EL (cell line): ENCODE measurements around the gene SEMA5B.

Source experiments
- DNase-seq: peaks from one replicate; pipeline ENCODE4 v3.0.0-alpha.2; 2016

SEMA5B gene

DNA sequence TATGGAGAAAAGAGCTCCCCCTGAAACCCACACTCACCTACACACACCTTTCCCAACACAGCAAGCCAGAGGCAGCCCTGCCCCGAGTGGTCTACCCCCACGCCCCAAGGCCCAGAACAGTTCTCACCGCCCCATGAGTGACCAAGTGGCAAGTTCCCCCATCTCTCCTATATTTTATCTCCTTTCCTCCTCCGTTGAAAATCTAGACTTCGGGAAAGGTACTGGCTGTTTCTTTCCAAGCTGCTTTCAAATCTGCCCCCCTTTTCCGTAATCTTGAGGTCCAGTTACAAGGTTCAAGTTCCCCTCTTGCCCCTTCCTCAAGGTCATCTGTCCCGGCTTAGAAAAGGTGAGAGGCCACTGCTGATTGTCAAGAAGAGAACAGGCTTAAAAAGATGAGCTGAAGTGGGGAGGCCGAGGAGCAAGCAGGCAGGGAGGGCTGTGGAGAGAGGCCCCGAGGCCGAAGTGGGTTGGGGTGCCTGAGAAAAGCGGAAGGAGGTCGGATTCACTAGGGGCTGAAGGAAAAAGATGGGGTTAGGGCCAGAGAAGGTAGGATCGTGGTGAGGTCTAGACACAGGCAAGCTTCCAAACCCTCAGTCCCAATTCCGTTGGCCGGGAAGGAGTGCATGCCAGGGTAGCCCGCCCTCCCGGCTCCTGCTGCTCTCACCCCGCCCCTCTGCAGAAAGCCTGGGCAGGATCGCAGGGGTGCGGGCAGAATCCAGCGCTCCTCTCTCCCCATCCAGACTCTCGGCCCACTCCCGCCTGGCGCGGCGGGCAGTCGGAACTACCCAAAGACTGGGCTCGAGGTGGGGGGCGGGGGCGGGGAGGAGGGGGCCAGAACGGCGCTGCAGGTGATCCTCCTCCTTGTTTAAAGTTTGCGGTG is 1.7 kb downstream of the SEMA5B start:
- DNase-seq, result peak; percentile 14

DNA sequence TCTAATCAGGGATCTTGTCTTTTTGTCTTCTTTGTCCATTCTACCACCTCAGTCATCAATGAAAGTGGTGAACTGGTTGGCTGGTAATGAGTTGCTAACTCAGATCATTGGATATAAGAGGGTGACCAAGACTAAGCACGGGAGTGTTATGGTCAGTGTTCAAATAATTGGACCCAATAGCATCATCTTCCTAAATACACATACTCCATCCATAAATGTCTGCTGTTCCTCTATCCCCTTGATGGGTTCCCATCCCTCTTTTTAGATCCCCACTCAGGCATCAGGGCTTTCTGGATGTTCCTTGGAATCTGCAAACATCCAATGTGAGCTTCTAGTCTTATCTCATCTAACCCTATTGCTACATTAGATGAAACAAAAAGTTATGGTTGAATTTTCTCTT is 3.5 kb downstream of the SEMA5B start:
- no peak for DNase-seq

DNA sequence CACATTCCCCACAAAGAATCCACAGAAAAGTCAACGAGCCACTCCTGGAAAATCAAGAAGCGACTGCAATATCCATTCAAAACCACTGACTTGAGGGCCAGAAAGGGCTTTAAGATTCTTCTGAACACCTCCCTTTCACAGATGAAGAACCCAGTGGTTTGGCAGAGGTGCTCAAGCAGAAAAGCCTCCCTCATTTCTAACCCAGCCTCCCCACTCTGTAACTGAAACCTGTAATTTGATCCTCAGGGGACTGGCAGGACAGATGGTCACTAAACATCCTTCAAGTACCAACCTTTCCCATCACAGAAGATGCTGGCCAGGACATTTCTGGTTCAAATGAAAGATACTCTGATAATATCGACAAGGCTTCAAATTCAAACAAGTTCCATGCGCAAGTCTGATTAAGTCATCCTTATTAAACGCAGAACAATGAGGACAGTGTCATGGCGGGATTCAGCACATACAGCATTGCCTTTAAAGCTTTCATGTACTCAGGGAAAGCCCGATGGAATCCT is 5.5 kb downstream of the SEMA5B start:
- no peak for DNase-seq

DNA sequence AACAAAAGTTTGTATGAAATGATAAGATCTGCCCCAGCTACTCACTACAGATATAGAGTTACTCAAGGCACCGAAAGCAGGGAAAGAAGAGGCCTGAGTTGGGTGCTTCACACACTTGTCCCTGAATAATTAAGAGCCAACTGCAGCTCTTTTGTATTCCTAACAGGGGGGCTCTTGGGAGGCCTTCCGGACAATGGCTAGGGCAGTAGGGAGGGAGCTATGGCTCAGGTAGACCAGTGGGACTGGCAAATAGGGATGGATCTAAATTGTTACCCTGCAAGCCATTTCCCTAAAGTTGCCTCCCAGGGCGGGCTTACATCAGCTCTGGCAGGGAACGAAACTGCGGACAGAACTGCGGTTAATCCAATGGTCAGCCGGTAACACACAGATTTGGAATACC is 6.2 kb downstream of the SEMA5B start:
- no peak for DNase-seq

DNA sequence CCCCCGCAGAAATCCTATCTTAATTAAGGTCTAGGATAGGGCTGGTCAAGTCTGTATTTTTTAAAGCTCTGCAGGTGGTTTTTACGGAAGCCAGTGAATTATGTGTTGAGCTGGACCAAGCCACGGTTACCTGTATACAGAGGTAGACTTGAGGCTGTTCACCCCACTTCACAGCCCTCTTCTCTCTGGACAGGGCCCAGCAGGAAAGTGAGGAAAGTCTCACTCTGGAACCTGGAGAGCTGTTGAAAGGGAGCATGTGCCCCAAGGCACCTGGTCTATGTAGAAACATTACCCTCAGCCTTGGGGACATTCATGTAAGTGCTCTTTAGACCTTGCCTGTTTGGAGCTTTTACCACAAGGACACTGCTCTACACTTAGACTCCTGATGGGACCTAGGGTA is 6.9 kb downstream of the SEMA5B start:
- DNase-seq, result no peak

DNA sequence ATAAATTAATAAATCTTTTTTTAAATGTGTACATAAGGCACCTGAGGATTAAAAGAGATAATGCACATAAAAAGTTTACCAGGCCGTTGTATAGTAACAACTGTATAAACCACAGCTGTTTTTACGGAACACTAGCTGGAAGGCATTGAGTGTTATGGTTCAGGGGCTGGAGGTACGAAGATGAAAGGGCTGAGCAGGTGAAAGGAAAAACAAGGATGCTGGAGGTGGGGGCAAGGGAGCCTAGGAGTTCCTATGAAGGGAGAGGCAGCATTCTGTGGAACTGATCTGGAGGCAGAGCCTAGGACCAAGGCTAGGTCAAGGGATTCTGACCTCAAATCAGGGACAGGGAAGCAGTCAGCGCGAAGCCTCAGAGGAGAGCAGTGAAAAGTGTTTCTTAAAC is 8.0 kb downstream of the SEMA5B start:
- DNase-seq, result no peak

DNA sequence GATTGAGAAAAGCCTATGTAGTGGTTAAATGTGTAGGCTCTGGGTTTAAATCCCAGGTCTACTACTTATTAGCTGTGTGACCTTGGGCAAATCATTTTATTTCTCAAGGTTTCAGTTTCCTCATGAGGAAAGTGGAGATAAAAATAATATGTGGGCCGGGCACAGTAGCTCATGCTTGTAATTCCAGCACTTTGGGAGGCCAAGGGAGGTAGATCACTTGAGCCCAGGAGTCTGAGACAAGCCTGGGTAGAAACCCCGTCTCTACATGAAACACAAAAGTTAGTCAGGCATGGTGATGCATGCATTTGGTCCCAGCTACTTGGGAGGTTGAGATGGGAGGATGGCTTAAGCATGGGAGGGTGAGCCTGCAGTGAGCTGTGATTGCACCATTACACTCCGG is 8.4 kb downstream of the SEMA5B start:
- DNase-seq, result no peak

DNA sequence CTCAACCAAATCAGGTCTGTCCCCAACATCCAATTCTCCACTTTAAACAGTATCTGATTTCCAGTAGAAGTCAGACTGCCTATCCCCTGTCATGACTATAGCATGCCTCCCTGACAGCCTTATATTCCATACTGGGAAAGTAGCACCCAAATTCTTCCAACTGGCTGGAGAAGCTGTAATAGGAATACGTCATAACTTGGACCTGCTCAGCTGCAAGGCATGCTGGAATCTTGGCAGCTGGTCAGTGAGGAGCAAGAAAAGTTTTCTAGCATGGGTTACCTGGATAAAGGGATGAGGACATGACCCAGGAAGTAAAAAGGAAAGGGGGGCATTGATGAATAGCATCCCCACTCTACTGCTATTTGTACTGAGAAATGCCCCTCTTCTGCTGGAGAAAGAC is 8.9 kb downstream of the SEMA5B start:
- no peak for DNase-seq

DNA sequence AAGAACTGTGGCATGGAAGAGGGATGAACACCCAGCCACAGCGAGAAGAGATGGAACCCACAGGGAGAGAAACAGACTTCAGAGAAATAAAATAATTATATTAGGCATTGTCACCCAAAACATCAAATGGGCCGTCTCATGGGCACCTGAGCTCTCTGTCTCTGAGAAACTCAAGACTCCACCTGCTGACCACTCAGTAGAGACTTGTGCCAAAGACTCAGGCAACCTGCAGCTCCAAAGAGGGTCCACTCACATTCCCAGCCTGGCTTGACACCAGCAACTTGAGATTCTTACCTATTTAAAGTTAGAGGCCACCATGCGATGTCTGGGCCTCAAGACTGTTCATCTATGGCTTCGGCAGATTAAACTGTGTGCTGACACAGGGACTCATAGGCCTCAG is 12.0 kb downstream of the SEMA5B start:
- no peak for DNase-seq

DNA sequence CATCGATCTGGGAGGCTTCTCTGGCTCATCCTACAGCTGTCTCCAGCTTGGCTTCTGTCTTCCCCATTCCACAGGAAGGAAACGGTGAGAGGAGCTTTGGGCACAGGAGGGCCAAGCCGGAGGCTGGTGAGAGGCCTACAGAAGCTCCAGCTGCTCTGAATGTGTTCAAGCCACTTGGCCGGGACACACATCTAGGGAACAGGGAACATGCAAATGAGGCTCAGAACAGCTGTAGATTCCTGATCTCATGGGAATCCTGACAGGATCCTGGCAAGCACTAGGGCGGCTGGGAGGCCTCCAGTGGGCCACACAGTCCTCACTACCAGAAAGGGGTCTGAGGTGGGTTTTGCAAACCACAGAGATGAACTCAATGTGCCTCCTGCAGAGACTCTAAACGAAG is 13.7 kb downstream of the SEMA5B start:
- DNase-seq, result no peak

DNA sequence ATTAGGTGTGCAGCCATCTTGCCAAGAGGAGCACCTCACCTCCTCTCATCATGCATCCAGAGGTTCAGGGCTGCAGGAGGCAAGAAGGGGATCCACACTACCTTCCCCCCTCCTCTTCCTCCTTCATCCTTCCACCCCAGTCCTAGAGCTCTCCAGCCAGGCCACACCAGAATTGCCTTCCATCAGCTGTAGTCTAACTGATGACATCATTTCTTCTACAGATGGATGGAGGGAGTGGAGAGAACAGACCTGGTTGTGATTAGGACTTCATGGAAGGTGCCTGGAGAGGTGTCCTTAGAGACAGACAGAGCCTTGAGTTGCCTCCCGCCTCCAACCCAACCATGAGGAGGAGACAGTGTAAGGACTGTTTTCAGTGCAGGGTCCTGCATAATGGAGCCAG is 14.9 kb downstream of the SEMA5B start:
- DNase-seq, result no peak

DNA sequence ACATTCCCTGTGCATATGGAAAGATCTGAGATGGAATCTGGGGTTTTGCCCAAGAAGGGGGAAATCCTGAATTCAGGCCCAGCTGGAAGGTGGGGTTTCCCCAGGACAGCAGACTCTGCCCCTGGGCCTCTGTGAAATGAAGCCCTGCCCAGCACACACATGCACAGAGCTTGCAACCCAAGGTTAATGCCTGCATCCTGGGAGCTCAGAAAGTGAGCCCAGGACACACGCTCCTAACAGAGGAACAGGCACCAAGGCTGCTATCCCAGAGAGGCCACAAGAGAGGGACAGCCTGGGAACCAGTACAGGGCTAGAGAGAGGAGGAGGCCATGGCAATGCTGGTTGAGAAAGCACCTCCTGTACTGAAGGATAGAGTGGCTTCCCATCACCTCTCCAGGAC is 16.1 kb downstream of the SEMA5B start:
- DNase-seq, result no peak

DNA sequence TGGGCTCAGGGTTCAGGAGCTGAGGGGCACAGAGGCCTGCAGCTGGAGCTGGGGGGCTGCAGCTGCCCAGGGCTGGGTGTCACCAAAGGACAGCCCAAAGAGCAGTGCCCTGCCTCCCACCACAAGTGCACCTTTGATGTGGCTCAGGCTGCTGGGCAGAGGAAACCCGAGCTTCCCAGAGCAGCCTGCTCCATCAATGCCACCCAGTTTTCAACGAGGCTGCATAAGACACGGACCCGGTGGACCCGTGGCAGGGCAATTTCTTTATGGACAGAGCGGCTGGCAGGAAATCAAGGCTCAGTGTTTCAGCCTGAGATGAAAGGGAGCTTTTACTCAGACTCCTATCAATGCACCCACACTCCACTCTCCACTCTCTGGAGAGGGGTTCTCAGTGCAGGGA is 18.7 kb downstream of the SEMA5B start:
- no peak for DNase-seq

DNA sequence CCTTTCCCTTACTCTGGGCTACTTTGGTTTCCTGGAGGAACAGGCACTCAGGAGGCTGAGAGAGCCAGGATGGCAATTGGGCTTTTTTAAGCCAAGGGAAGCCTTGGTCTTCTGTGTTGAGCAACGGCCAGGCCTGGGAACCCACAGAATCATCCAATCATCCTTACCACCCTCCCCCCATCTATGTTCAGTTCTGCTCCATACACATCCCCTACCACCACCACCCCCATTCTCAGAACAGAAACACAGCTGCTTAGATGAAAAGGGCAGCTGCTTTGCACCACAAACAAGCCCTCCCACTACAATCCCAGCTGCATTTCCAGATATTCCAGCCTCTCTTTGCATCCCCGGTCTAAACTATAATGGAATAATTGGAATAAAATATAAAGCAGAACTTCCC is 21.0 kb downstream of the SEMA5B start:
- DNase-seq, result no peak

DNA sequence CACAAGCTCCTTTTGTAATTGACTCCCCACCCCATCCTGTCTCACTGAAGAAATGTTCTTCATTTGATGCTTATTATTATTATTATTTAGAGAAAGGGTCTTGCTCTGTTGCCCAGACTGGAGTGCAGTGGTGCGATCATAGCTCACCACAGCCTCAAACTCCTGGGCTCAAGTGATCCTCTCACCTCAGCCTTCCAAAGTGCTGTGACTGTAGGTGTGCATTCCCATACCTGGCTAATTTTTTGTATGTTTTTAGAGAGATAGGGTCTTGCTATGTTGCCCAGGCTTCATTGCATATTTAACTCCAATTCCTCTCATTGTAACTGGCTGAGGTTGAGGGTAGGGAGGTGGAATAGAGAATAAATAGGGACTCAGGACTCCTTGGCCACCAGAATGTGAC is 22.3 kb downstream of the SEMA5B start:
- no peak for DNase-seq

DNA sequence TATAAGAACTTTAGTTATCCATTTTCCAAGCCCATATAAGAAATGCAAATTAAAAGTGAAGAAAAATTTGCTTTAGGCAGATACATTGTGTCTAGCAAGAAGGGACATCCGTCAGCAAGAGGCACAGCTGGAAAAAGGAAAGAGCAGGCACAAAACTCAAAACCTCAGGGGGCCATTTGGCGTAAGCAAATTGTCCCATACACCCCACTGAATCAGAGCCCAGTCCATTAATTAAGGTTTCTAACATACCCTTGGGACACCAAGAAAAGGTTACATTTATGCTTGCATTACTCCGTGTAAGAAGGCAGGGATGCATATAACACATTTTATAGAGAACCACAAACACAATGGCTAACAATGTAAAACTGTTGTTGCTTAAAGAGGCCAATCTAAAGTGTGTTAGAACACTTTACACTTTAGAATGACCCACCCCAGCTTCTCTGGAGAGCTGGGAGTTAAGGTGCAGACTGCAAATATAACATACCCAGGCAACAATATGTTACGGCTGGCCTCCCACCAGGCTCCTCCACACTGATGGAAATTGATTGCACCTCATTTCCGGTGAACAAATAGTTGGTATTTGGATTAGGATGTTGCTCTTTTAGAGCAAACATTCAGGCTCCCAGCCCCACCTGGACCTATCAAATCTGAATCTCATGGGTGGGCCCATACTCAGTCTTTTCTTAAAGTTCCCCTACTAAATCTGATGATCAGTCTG is 23.2 kb downstream of the SEMA5B start:
- DNase-seq, result no peak

DNA sequence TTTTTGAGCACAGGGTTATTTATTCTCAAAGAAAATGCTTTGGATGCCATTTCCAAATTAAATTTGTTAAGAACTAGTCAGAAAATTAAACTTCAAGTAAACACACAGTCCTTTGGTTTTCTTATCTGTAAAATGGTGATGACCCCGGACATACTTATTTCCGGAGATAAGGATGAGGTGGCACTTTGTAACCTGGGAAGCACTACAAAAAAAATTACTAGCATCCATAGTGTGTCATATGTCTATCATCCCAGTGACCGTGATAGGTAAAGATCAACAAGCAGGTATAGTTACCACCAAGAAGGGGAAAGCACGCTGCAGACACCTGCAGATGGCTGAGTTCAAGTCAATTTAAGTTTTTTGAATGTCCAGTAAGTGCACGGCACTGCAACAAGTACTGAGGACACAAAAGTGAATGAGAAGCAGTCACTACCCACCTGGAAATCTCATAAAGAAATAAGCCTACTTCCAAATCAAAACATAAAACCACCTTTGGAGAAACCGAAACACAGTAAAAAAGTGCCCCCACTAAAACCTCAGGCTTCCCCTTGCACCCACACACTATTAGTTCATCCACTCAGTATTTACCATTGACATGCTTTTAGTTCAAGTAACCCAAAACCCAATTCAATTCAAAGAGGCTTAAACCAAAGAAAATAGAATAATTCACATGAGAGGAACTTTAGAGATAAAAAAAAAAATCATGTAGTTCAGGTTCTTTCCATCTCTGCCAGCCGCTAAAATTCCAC is 24.6 kb downstream of the SEMA5B start:
- DNase-seq, result no peak

DNA sequence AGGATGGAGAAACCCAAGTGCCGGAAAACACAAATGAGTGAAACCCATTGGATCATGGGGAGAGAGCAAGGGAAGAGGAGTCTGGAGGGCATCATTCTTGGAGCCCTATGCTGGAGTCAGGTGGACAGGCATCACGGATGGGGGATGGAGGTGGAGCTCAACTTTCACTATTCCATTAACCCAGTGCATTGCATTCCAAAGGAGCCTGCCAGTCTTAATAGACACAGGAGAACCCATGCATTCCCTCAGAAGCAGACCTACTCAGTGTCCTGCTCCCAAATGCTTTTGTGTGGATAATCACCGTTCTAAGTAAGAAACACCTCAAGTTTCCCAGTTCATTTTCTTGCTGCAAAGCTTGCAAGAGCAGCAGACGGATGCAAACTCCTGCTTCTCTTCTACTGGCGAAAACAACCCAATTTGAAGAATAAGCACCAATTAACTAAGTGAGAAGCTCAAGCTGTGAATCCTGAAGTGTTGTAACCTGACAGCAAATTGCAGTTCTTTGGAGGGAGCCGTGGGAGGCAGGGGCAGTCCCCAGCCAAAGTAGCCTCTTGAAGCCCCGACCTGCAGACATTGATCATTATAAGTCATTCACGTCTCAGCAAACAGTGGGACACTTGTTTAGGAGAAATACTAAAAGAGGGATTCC is 25.3 kb downstream of the SEMA5B start:
- DNase-seq, result no peak

DNA sequence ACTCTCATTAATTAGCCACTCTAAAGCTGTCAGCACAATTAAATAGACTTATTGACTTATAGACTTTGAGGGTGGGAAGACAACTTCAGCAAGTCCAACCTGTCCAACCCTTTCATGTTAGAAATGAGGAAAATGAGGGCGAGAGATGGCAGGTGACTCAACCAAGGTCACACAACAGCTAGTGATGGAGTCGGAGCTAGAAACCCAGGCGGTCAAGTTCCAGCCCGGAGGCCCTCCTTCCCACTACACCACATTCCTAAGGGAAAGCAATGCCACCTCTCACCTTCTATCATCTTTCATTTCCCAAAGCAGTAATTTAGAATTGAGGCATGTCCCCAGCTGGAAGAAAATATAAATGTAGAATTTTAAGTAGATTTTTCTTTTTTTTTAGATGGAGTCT is 28.7 kb downstream of the SEMA5B start:
- DNase-seq, result no peak

DNA sequence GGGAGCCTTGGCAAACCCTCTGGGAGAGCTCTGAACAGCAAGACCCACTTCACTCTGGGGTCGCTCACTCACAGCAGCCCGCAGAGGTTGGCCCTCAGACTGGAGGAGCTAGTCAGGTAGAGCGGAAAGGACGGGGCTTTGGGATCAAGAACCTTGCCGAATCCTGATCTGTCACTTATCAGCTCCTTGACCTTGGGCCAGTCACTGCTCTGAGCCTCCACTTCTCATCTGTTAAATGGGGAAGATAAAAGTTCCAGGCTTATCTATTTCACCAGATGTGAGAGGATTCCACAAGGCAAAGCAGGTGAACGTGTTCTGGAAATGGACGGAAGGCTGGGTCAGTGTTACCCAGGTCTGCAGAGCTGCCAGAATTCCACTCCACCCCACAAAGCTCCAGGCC is 29.4 kb downstream of the SEMA5B start:
- DNase-seq, result no peak

DNA sequence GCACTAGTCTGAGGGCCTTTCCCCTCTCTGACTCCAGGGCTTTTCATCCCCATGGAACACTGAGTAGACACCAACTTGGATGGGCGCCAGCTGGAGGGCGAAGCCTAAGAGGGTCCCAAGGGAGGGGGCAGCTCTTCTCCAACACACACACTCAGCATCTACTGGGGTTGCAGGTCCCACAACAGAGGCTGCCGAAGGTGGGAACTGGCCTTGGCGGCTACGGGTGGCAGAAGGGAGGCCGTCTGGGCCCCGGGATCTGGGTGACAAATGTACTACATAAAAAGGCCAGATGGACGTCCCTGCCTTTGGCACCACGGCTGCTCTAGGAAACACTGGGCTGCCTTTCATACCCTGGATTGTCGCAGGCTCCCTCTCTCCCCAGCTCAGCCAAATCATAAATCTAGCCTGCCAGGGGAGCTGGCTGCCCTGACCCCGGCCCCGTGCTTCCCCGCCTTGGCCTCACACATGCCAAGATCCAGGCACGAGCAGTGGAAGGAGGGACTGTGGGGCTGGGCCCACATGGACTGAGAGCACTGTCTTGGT is 31.5 kb downstream of the SEMA5B start:
- no peak for DNase-seq

DNA sequence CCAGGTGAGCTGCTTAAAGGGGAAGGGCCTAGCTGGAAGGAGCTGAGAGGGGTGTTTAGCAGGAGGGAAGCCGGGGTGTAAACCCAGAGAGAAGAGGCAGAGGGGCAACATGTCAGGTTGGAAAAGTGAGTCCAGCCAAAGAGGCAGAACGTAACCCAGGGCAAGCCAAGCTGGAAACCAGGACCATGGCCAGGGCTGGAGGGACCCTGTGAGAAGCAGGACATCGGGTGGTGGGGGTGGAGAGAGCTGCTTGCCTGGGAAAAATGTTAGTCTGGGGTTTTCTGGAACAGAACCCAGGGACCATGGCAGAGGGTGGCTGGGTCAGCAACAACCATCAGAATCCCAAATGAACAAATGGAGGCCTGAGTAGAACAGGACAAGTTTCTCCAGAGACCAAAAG is 32.6 kb downstream of the SEMA5B start:
- DNase-seq, result no peak
